GM21515 (cell line): Measurements from ENCODE around the gene MET.
A peak's percentile ranks its signal among the peaks of the same experiment; 100 is the strongest.
"Not testable (repeated sequence)": the region's sequence is repeated elsewhere in the genome, so short reads cannot be mapped to it uniquely, and the experiment has no call there.

ENCODE experiments used
- ATAC-seq: cut with Tn5 transposase; IDR thresholded peaks from one replicate; pipeline ENCODE4 v1.9.1; 2021; ENCODE audit not compliant: unreplicated experiment

The MET gene

GRCh38 chr7:116671681-116672595 is at the start of gene MET:
MET (plus strand) TSS chr7:116672196; CDS start chr7:116699085, 26,889 bp downstream.
- peak; percentile 94 for ATAC-seq

GRCh38 chr7:116626886-116627285 is 45.1 kb upstream of the MET start:
- ATAC-seq, result no peak

GRCh38 chr7:116629051-116629463 is 42.9 kb upstream of the MET start:
- no peak for ATAC-seq

- peak; percentile 98 for ATAC-seq
Observed at GRCh38 chr7:116630357-116630756, 41.6 kb upstream of the MET start.

GRCh38 chr7:116630932-116631671 is 40.9 kb upstream of the MET start:
- peak; percentile 46 for ATAC-seq

- ATAC-seq, result no peak
Observed at GRCh38 chr7:116631676-116632075, 40.3 kb upstream of the MET start.

- ATAC-seq, result no peak
Observed at GRCh38 chr7:116632384-116632783, 39.6 kb upstream of the MET start.

- peak; percentile 30 for ATAC-seq
Observed at GRCh38 chr7:116633131-116633988, 38.6 kb upstream of the MET start.

- no peak for ATAC-seq
Observed at GRCh38 chr7:116636997-116637396, 35.0 kb upstream of the MET start.

GRCh38 chr7:116638592-116638991 is 33.4 kb upstream of the MET start:
- ATAC-seq, result not testable (repeated sequence)

- ATAC-seq, result no peak
Observed at GRCh38 chr7:116641551-116642153, 30.3 kb upstream of the MET start.

GRCh38 chr7:116643148-116643547 is 28.8 kb upstream of the MET start:
- ATAC-seq, result not testable (repeated sequence)

- ATAC-seq, result no peak
Observed at GRCh38 chr7:116644628-116645027, 27.4 kb upstream of the MET start.

- ATAC-seq, result no peak
Observed at GRCh38 chr7:116647290-116647689, 24.7 kb upstream of the MET start.

- ATAC-seq, result no peak
Observed at GRCh38 chr7:116647861-116648260, 24.1 kb upstream of the MET start.

- no peak for ATAC-seq
Observed at GRCh38 chr7:116650436-116650835, 21.6 kb upstream of the MET start.

GRCh38 chr7:116652793-116653192 is 19.2 kb upstream of the MET start:
- ATAC-seq, result no peak

- no peak for ATAC-seq
Observed at GRCh38 chr7:116653204-116653603, 18.8 kb upstream of the MET start.

- ATAC-seq, result no peak
Observed at GRCh38 chr7:116653646-116654045, 18.4 kb upstream of the MET start.

- ATAC-seq, result not testable (repeated sequence)
Observed at GRCh38 chr7:116659248-116659647, 12.7 kb upstream of the MET start.

GRCh38 chr7:116661865-116662264 is 10.1 kb upstream of the MET start:
- no peak for ATAC-seq
